ACC112 (cell line): ENCODE results near the gene MYLK4.

Source experiments
- H2AFZ ChIP-seq: fragments of 200-600 bp; sonication (generic); one replicate; pipeline ENCODE4 v1.6.0; 2017; ENCODE audit warnings: antibody characterized with exemption, low read length; ENCODE audit not compliant: unreplicated experiment
- H3K27ac ChIP-seq: fragments of 200-600 bp; sonication (generic); 2 replicates; pipeline ENCODE4 v1.5.1; 2014; ENCODE audit warnings: low read depth, mild to moderate bottlenecking, antibody characterized with exemption, low read length, moderate library complexity
- H3K27me3 ChIP-seq: fragments of 200-600 bp; sonication (generic); 2 replicates; pipeline ENCODE4 v1.6.1; 2014; ENCODE audit warnings: mild to moderate bottlenecking, antibody characterized with exemption, low read length, moderate library complexity, mixed read lengths; ENCODE audit not compliant: insufficient read depth
- H3K36me3 ChIP-seq: fragments of 200-600 bp; sonication (generic); 2 replicates; pipeline ENCODE4 v1.6.1; 2016; ENCODE audit warnings: mild to moderate bottlenecking, antibody characterized with exemption, low read length, moderate library complexity, mixed read lengths; ENCODE audit not compliant: insufficient read depth
- H3K4me1 ChIP-seq: fragments of 200-600 bp; sonication (generic); one replicate; pipeline ENCODE4 v1.6.1; 2016; ENCODE audit warnings: low read length, mixed read lengths; ENCODE audit not compliant: insufficient read depth, unreplicated experiment, control insufficient read depth
- H3K4me3 ChIP-seq: fragments of 200-600 bp; sonication (generic); 2 replicates; pipeline ENCODE4 v1.5.1; 2014; ENCODE audit warnings: mild to moderate bottlenecking, low read depth, low read length
- H3K79me2 ChIP-seq: fragments of 200-600 bp; sonication (generic); one replicate; pipeline ENCODE4 v1.6.0; 2016; ENCODE audit warnings: low read length; ENCODE audit not compliant: control insufficient read depth, unreplicated experiment, insufficient read depth

The MYLK4 gene

GRCh38 chr6:2716936-2717700 lies 33.6 kb downstream of the MYLK4 start:
- H3K27ac ChIP-seq: no peak overlapping the region
- no peaks in the 10 kb centered on the region for H3K36me3 ChIP-seq

GRCh38 chr6:2715737-2716136 lies 35.0 kb downstream of the MYLK4 start:
- Histone ChIP-seq H3K4me3 (no peak overlapping the region), H3K36me3 (no peaks in the 10 kb centered on the region), H3K4me1 (peaks cover 27% of the 10 kb centered on the region), H2AFZ (no peak overlapping the region), H3K27ac (no peak overlapping the region), H3K27me3 (no peaks in the 10 kb centered on the region), H3K79me2 (no peaks in the 10 kb centered on the region)

More at GRCh38 chr6:2716936-2717700, 33.6 kb downstream of the MYLK4 start:
- Histone ChIP-seq H2AFZ (no peak overlapping the region), H3K27me3 (no peaks in the 10 kb centered on the region), H3K79me2 (no peaks in the 10 kb centered on the region), H3K4me1 (peaks cover 27% of the 10 kb centered on the region), H3K4me3 (no peak overlapping the region)

GRCh38 chr6:2714111-2714895 lies 36.4 kb downstream of the MYLK4 start:
- Histone ChIP-seq H3K36me3 (no peaks in the 10 kb centered on the region), H3K4me1 (peaks cover 27% of the 10 kb centered on the region), H3K79me2 (no peaks in the 10 kb centered on the region), H3K4me3 (peak overlapping the region; percentile 12; the same call in 1 of the 2 replicates), H3K27ac (peak overlapping the region; percentile 73), H2AFZ (no peak overlapping the region), H3K27me3 (no peaks in the 10 kb centered on the region)

DNA sequence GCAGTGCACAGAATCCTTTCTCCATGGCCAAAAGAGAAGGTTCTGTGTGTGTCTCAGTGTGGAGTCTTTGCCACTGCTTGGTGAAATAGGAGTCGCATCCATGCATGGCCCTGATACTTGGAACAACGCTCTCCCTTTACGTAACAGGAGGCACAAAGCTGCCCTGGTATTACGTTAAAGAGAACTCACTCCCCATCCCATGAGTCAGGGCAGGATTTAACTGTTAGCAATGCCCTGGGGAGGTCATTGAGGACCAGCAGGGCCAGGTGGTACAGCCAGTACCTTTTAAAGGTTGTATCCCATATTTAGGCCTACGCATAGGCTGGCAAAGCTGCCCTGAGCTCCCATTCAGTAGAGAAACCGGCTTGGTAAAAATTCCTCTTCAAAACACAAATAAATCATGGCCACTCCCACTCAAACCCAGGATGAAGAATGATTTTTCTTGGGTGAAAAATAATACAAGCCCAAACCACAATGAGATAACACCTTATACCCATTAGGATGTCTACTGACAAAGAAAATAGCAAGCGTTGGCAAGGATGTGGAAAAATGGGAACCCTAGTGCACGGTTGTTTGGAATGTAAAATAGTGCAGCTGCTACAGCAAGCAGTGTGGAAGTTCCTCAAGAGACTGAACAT lies 37.1 kb downstream of the MYLK4 start:
- no peak overlapping the region for H2AFZ ChIP-seq
- H3K79me2 ChIP-seq: no peaks in the 10 kb centered on the region
- H3K4me1 ChIP-seq: peaks cover 22% of the 10 kb centered on the region
- H3K27ac ChIP-seq: peak overlapping the region; percentile 73
- H3K27me3 ChIP-seq: no peaks in the 10 kb centered on the region
- peak overlapping the region; percentile 12; the same call in 1 of the 2 replicates for H3K4me3 ChIP-seq
- H3K36me3 ChIP-seq: no peaks in the 10 kb centered on the region

- H3K27ac ChIP-seq: no peak overlapping the region
- H3K27me3 ChIP-seq: no peaks in the 10 kb centered on the region
- no peak overlapping the region for H2AFZ ChIP-seq
- no peak overlapping the region for H3K4me3 ChIP-seq
- H3K36me3 ChIP-seq: no peaks in the 10 kb centered on the region
- H3K79me2 ChIP-seq: no peaks in the 10 kb centered on the region
- H3K4me1 ChIP-seq: peaks cover 23% of the 10 kb centered on the region
Measured at GRCh38 chr6:2712102-2712501, 38.6 kb downstream of the MYLK4 start.

DNA sequence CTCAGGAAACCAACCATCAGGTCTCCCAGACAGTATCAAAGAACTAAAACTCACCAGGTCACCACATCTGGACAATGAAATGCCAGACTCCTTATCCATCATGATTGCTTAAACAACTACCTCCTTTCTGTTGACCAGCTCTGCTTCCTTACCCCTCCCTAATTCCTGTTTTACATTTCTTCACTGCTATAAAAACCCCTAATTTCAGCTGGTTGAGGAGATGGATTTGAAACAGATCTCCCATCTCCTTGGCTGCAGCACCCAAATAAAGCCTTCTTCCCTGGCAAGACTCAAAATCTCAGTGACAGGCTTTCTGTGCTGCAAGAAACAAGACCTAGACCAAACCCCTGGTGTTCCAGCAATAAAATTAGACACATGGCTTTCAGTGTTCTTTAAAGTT lies 40.3 kb downstream of the MYLK4 start:
- peaks cover 23% of the 10 kb centered on the region for H3K4me1 ChIP-seq
- no peaks in the 10 kb centered on the region for H3K36me3 ChIP-seq
- no peak overlapping the region for H3K27ac ChIP-seq
- no peaks in the 10 kb centered on the region for H3K27me3 ChIP-seq
- no peaks in the 10 kb centered on the region for H3K79me2 ChIP-seq
- H3K4me3 ChIP-seq: no peak overlapping the region
- H2AFZ ChIP-seq: no peak overlapping the region

GRCh38 chr6:2708456-2708855 lies 42.3 kb downstream of the MYLK4 start:
- Histone ChIP-seq H2AFZ (no peak overlapping the region), H3K4me3 (no peak overlapping the region), H3K27me3 (no peaks in the 10 kb centered on the region), H3K79me2 (no peaks in the 10 kb centered on the region), H3K36me3 (no peaks in the 10 kb centered on the region), H3K4me1 (peaks cover 9% of the 10 kb centered on the region), H3K27ac (peak overlapping the region; percentile 24; the same call in 1 of the 2 replicates)

DNA sequence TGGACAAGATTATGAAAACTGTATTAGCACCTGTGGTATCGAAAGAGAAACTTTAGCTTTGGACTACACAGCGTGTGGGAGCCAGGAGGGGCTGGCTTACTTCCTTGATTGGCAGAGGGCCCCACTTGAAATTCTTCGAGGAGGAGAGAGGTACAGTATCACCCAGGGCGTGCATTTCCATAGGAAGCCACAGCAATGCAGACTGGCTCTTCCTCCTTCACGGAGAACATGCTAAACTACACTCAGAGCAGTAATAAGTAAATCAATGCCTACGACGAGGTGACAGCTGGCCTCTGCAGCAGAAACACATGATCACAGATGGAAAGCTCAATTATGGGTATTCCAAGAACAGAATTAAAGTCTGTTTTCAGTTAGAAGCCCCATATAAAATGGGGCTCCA lies 44.2 kb downstream of the MYLK4 start:
- Histone ChIP-seq H2AFZ (no peak overlapping the region), H3K4me1 (peaks cover 7% of the 10 kb centered on the region), H3K79me2 (no peaks in the 10 kb centered on the region), H3K36me3 (no peaks in the 10 kb centered on the region), H3K27ac (no peak overlapping the region), H3K4me3 (no peak overlapping the region), H3K27me3 (no peaks in the 10 kb centered on the region)

DNA sequence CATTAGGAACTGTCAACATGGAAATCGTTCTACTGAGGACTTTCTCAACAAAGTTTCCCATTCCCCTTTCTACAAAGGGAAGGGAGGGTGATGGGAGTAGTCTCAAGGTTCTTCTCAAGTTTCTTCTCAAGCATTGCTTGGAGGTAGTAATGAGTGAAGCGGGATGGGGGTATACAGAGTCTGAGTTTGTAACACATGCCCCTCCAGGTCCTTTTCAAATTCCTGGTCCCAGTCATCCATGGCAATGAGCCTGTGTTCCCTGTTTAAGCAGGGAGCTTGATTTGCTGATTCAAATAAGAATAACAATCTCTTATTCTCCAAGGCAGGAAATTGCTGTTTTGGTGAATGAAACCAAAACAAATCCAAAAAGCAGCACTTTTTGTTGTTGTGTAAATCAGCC lies 45.5 kb downstream of the MYLK4 start:
- H3K4me3 ChIP-seq: no peak overlapping the region
- H3K36me3 ChIP-seq: no peaks in the 10 kb centered on the region
- H2AFZ ChIP-seq: no peak overlapping the region

DNA sequence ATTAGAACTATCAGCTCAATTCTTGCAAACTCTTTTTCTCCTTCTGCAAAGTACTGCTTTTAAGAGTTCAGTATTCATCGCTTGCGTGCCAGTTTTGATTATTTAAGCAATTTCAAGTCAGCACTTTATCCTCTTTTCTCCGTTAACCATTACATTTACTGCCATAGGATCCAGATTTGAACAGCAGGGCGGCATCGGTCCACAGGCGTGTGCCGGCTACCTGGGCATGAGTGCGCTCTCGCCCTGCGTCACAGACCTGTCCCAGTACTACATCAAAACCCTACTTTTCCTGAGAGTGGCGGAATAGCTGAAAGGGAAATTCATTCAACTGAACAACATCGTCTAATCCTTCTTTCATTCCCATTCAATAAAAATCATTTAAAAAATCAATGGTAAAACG lies 53.4 kb downstream of the MYLK4 start:
- no peaks in the 10 kb centered on the region for H3K4me1 ChIP-seq
- H3K36me3 ChIP-seq: no peaks in the 10 kb centered on the region
- H3K4me3 ChIP-seq: no peak overlapping the region
- no peaks in the 10 kb centered on the region for H3K79me2 ChIP-seq
- H3K27ac ChIP-seq: no peak overlapping the region
- no peaks in the 10 kb centered on the region for H3K27me3 ChIP-seq
- no peak overlapping the region for H2AFZ ChIP-seq

More for the DNA sequence above, 45.5 kb downstream of the MYLK4 start:
- no peak overlapping the region for H3K27ac ChIP-seq
- no peaks in the 10 kb centered on the region for H3K79me2 ChIP-seq
- no peaks in the 10 kb centered on the region for H3K27me3 ChIP-seq
- peaks cover 7% of the 10 kb centered on the region for H3K4me1 ChIP-seq
